Activated T-cell treated with anti-CD3 and anti-CD28 coated beads for 4 hours (primary cell): ENCODE data around the gene SH2D6.
"Not testable (repeated sequence)": the region's sequence is repeated elsewhere in the genome, so short reads cannot be mapped to it uniquely, and the experiment has no call there.

ENCODE experiments used
- DNase-seq: peaks from one replicate; pipeline ENCODE4 v3.0.0-alpha.2; 2020

SH2D6 gene

GRCh38 chr2:85425588-85425987 is 7.1 kb downstream of the SH2D6 start:
- DNase-seq: no peak

GRCh38 chr2:85427300-85427835 is 8.9 kb downstream of the SH2D6 start:
- no peak for DNase-seq

GRCh38 chr2:85428343-85428881 is 9.9 kb downstream of the SH2D6 start:
- DNase-seq: no peak

GRCh38 chr2:85429213-85429923 is 10.9 kb downstream of the SH2D6 start:
- no peak for DNase-seq

GRCh38 chr2:85429924-85430289 is 11.4 kb downstream of the SH2D6 start:
- no peak for DNase-seq

GRCh38 chr2:85430752-85431569 is 12.4 kb downstream of the SH2D6 start:
- DNase-seq: no peak

- DNase-seq: no peak
Measured at GRCh38 chr2:85431570-85432205, 13.2 kb downstream of the SH2D6 start.

- no peak for DNase-seq
Measured at GRCh38 chr2:85433511-85434089, 15.1 kb downstream of the SH2D6 start.

GRCh38 chr2:85434696-85435095 is 16.2 kb downstream of the SH2D6 start:
- no peak for DNase-seq

- DNase-seq: no peak
Measured at GRCh38 chr2:85435220-85435958, 16.9 kb downstream of the SH2D6 start.

GRCh38 chr2:85435981-85436835 is 17.7 kb downstream of the SH2D6 start:
- DNase-seq: no peak

GRCh38 chr2:85436836-85437487 is 18.4 kb downstream of the SH2D6 start:
- no peak for DNase-seq

- peak; percentile 39 for DNase-seq
Measured at GRCh38 chr2:85437488-85438200, 19.1 kb downstream of the SH2D6 start.

GRCh38 chr2:85438201-85439024 is 19.9 kb downstream of the SH2D6 start:
- DNase-seq: no peak

- DNase-seq: no peak
Measured at GRCh38 chr2:85439025-85439472, 20.5 kb downstream of the SH2D6 start.

GRCh38 chr2:85439569-85439968 is 21.1 kb downstream of the SH2D6 start:
- not testable (repeated sequence) for DNase-seq

- no peak for DNase-seq
Measured at GRCh38 chr2:85439986-85440385, 21.5 kb downstream of the SH2D6 start.

- no peak for DNase-seq
Measured at GRCh38 chr2:85440729-85441128, 22.2 kb downstream of the SH2D6 start.

- DNase-seq: no peak
Measured at GRCh38 chr2:85441864-85442263, 23.4 kb downstream of the SH2D6 start.
